Activated CD4-positive, alpha-beta T cell treated with anti-CD3 and anti-CD28 coated beads, Interleukin-2, amount 50 U/mL, for 1 hour (primary cell): Measurements from ENCODE around the gene MACROD1.
A peak's percentile ranks its signal among the peaks of the same experiment; 100 is the strongest.

ENCODE experiments used
- DNase-seq: peaks from one replicate; pipeline ENCODE4 v3.0.0-alpha.2; 2020

Gene MACROD1

DNA sequence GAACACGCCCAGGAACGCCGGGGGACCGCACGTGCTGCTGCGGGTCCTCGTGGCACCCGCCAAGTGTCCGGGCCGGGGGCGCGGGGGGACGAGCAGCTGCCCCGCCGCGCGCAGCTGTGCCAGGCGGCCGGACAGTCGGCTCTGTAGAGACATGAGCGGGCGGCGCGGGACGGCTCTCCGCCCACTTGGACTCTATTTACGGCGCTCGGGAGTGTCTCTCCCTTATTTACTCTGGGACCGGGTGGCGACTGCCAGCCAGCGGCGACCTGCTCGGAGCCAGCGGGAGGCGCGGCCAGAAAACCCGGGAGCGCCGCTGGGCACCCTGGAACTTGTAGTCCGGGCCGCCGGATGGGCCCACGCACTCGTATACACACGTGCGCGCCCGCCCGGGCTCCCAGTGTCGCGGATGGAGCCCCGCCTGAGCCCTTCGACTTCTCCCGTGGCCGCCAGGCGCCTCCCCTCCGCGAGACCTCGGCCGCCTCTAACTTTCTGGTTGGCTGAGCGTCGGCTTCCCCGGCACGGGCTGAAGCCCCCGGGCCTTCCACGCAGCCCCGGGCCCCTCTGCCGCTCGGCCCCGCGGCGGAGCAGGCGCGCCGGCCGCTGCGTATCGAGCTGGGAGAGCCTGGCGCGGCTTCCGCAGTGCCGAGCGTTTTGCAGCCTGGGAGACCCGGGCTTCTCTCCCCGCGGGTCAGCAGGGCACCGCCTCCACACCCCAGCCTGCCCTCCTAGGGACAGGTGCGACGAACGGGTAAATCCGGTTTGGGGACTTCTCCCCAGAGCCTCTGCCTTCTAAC, at the start of gene MACROD1:
Gene MACROD1 (minus strand): TSS at position 272 of the 794 bp plus-strand sequence. CDS start 119 bp downstream, at position 153.
- DNase-seq = peak; percentile 68

GRCh38 chr11:64211181-64211872, 45.4 kb upstream of the MACROD1 start:
- no peak for DNase-seq

GRCh38 chr11:64210301-64211020, 44.5 kb upstream of the MACROD1 start:
- no peak for DNase-seq

- no peak for DNase-seq
Observed at GRCh38 chr11:64209563-64209843, 43.6 kb upstream of the MACROD1 start.

- no peak for DNase-seq
Observed at GRCh38 chr11:64208796-64209562, 43.1 kb upstream of the MACROD1 start.

GRCh38 chr11:64208086-64208795, 42.3 kb upstream of the MACROD1 start:
- DNase-seq = no peak

DNA sequence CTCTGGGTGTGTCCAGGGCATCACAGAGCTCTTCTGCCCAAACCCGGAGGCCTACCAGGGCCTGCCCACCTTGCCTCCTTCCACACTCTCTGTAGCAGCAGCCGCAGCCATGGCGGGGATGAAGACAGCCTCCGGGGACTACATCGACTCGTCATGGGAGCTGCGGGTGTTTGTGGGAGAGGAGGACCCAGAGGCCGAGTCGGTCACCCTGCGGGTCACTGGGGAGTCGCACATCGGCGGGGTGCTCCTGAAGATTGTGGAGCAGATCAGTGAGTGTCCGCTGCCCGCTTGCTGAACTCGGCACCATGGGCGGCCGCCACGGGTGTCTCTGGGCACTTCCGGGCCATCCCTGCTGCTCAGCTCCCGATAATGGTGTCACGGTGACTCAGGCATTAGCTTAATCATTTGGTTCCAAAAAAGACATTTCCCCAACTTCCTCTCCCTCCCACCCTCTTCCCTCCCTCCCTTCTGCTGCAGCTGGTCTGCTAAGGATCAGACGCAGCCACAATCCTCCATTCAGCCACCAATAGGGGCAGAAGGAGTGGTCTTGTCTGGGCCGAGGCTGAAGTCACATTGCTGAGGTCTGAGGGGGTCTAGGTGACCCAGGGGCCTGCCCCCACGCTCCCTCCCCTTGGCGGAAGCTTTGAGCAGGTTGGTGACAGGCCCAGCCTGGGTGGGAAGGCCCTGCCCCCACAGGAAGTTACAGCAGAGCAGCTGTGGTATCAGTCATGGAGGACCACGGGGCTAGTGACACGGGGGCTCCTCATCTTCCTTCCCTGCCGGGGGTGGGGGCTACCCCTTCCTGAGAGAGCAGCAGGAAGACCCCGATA, 41.6 kb upstream of the MACROD1 start:
- peak; percentile 61 for DNase-seq

DNA sequence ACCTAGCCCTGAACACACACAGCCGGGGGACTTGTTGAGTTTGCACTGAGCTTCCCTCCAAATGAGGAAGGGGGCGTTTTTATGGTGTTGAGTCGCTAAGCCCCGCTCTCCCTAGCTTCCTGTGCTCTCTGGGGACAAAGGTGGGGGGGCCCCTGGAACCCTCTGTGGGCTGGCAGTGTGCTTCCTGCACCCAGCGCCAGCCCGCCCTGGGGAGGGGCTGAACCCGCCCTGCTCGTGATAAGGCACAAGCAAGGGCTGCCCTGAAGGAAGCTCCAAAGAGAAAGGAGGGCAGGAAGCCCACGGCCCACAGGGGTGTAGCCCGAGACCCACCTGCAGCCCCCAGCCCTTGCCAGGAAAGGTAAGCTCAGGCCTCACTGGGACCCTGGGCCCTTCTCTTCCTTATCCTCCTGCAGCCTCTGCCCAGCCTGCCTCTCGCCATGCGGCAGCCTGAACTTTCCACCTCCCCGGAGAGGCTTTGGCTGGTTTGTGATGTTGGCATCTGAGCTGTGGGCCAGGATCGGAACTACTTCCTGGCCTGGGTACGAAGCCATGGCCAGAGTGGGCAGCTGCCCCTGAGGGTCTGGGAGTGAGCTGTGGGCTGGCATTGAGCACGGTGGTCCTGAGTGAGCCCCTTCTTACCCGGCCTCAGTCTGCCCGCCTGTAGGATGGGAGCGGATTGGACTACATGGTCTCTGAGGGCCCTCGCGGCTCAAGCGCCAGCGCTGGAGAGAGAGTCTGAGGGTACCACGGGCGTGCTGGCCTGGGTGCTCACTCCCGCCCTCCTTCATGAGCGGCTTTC, 40.7 kb upstream of the MACROD1 start, which contains the start of gene FERMT3:
Gene FERMT3 (plus strand): TSS at position 265 of the 799 bp plus-strand sequence. CDS start 644 bp downstream, outside the sequence.
- DNase-seq = peak; percentile 59

DNA sequence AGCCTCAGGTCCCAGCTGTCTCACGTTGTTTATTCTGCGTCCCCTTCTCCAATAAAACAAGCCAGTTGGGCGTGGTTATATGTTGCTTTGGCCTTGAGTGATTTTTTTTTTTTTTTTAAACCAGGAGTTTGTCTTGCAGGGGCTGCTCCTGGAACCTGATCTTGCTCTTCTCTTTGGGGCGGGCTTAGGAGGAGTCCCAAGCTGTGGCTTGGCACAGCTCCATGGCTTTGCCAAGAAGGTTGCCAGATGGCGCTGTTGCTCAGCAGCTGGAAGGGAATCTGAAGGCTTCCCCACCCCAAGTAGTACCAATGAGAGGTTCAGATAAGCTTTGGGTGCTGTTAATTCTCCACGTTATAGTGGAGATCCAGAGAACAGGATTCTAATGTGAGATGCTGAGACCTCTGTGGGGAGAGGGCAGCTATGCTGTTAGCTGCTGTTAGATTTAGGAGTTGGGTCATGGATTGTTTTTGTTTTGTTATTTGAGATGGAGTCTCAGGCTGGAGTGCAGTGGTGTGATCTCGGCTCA, 38.6 kb upstream of the MACROD1 start:
- DNase-seq = peak; percentile 87

GRCh38 chr11:64204080-64204440, 38.1 kb upstream of the MACROD1 start:
- DNase-seq = no peak

DNA sequence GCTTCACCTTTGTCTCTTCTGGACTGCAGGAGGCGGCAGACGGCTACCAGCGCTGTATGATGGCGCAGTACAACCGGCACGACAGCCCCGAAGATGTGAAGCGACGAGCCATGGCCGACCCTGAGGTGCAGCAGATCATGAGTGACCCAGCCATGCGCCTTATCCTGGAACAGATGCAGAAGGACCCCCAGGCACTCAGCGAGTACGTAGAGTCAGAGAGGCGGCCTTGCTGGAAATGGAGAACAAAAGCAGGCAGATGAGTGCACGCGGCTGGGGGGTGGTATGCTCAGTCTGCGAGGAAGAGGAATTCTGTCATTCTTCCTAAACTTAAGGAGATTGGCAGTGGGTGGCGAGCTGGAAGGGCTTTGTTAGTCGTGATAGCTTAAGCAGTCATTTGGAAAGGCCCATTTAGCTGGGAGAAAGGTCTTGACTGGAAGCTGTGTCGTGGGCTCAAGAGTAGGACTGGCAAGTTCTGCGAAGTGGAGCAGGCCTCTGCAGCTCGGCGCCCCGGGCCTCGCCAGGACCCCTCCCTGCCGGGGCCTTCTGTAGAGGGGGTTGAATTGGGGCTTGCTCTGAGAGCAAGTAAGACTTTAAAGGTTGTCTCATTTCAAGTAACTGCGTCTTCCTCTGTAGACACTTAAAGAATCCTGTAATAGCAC, 37.6 kb upstream of the MACROD1 start:
- no peak for DNase-seq

GRCh38 chr11:64202992-64203391, 37.1 kb upstream of the MACROD1 start:
- DNase-seq = no peak

DNA sequence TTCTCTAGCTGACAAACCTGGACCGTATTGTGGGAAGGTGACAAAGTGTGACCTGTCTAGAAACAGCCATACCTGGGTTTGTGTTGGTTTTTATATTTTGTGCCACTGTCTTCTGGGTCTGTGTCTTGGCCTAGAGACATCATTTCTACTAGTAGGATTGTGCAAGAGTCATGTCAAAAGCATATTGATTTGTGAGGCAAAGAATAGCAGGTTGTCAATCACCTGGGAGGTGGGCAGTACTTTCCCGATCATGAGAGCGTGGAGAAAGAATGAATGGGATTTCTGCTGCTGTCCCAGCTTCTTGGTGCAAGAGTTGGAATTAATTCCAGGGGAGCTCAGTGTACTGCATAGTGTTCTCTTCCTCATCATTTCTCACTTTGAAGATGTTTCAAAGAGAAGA, 35.6 kb upstream of the MACROD1 start:
- no peak for DNase-seq

DNA sequence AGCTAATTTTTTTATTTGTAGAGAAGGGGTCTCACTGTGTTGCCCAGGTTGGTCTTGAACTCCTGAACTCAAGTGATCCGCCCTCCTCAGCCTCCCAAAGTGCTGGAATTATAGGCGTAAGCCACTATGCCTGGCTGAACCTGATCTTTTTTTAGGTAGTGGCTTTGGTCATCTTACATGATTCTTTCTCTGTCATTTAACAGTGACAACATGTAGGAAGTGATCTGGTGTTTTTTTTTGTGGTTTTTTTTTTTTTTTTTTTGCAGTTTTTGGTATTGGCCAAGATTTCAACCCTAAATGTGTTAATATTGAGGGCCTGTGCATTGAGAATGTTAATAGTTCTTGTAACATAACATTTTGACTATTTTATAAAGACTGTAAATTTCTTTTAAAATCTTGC, 32.6 kb upstream of the MACROD1 start:
- no peak for DNase-seq

DNA sequence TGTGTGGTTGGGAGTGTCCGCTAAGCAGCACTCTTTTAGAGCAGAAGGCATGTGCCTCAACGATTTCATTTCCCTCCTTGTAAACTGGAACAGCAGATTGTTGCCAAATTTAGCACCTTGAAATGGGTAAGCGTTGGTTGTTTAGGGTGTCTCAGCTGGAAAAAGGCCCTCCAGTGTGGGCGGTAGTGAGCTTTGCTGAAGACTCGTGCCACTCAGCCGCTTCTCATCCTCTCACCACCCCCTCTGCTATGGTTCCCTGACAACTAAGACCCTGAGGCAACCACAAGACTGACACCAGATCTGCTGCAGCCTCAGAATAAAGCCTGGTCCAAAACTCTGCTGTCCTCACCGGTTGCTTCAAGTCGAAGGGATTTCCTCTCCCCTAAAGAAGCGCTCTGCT, 30.7 kb upstream of the MACROD1 start:
- no peak for DNase-seq

DNA sequence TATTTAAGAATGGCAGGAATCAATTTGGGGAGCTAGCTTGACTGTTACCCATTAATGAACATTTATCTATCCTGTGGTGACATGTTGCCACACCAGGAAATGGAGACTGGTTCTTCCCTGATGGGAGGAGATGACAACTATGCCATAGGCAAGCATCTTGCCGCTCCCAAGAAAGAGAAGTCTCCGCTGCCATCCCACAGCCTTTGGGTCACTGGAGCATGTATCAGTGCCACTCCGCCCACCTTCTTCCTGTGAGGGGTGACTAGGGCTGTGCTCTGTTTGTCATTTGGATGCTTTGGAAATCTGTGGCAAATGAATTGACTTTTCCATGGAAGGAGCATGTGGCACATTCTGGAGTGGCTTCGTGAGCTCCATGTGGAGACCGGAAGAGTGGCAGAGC, 26.5 kb upstream of the MACROD1 start:
- no peak for DNase-seq

GRCh38 chr11:64186492-64187165, 20.7 kb upstream of the MACROD1 start:
- DNase-seq = peak; percentile 25

GRCh38 chr11:64185693-64186491, 20.0 kb upstream of the MACROD1 start, which contains the start of gene STIP1:
Gene STIP1, plus strand, starts transcription at chr11:64186171. Its CDS starts 91 bp downstream, at chr11:64186262.
- peak; percentile 96 for DNase-seq
